Activated CD4-positive, alpha-beta T cell treated with anti-CD3 and anti-CD28 coated beads, Interleukin-2, Interleukin-4, amounts not matched to agents 100 ng/mL and 50 ng/mL, durations not matched to agents 16 hours and 8 hours (primary cell): ENCODE results near the gene C1orf198.

ENCODE experiments used
- DNase-seq: peaks from one replicate; pipeline ENCODE4 v3.0.0-alpha.2; 2020; ENCODE audit warnings: low spot score

The C1orf198 gene

GRCh38 chr1:230833511-230833910 lies 34.8 kb downstream of the C1orf198 start:
- DNase-seq = no peak

- no peak for DNase-seq
These were observed 35.8 kb downstream of the C1orf198 start for GRCh38 chr1:230832476-230832875.

- no peak for DNase-seq
These were observed 36.5 kb downstream of the C1orf198 start for GRCh38 chr1:230831771-230832170.

GRCh38 chr1:230828421-230828820 lies 39.9 kb downstream of the C1orf198 start:
- DNase-seq = no peak

GRCh38 chr1:230827801-230828200 lies 40.5 kb downstream of the C1orf198 start:
- no peak for DNase-seq

- DNase-seq = no peak
These were observed 41.1 kb downstream of the C1orf198 start for GRCh38 chr1:230827081-230827681.

- no peak for DNase-seq
These were observed 42.0 kb downstream of the C1orf198 start for GRCh38 chr1:230826166-230826875.

GRCh38 chr1:230825761-230826160 lies 42.6 kb downstream of the C1orf198 start:
- no peak for DNase-seq

- DNase-seq = no peak
These were observed 43.2 kb downstream of the C1orf198 start for GRCh38 chr1:230824919-230825721.

GRCh38 chr1:230824551-230824918 lies 43.8 kb downstream of the C1orf198 start:
- no peak for DNase-seq

GRCh38 chr1:230823931-230824381 lies 44.4 kb downstream of the C1orf198 start:
- DNase-seq = no peak

GRCh38 chr1:230823426-230823825 lies 44.9 kb downstream of the C1orf198 start:
- DNase-seq = no peak

GRCh38 chr1:230822092-230822581 lies 46.2 kb downstream of the C1orf198 start:
- no peak for DNase-seq

GRCh38 chr1:230821346-230821745 lies 47.0 kb downstream of the C1orf198 start:
- no peak for DNase-seq

- DNase-seq = no peak
These were observed 47.8 kb downstream of the C1orf198 start for GRCh38 chr1:230820568-230820967.

GRCh38 chr1:230819976-230820375 lies 48.3 kb downstream of the C1orf198 start:
- DNase-seq = no peak

GRCh38 chr1:230818901-230819300 lies 49.4 kb downstream of the C1orf198 start:
- no peak for DNase-seq

- no peak for DNase-seq
These were observed 50.0 kb downstream of the C1orf198 start for GRCh38 chr1:230818367-230818766.

GRCh38 chr1:230816018-230816417 lies 52.3 kb downstream of the C1orf198 start:
- DNase-seq = no peak

- no peak for DNase-seq
These were observed 53.2 kb downstream of the C1orf198 start for GRCh38 chr1:230814949-230815692.

GRCh38 chr1:230812568-230812967 lies 55.8 kb downstream of the C1orf198 start:
- DNase-seq = no peak
